H54 (cell line): ENCODE results near the gene WDR70.
"Not testable (repeated sequence)": the region's sequence is repeated elsewhere in the genome, so short reads cannot be mapped to it uniquely, and the experiment has no call there.

ENCODE experiments used
- DNase-seq: peaks from one replicate; pipeline ENCODE4 v3.0.0; 2011; ENCODE audit warnings: low spot score, mixed read lengths; ENCODE audit not compliant: insufficient read length
- FAIRE-seq: peaks from 3 replicates; lab custom pipeline; 2011; peaks lifted over from hg19 to GRCh38; lab: Jason Lieb, UNC
- POLR2A ChIP-seq: IDR thresholded peaks from 2 replicates; pipeline ENCODE4 v1.6.1; 2011; ENCODE audit warnings: low read depth, mild to moderate bottlenecking, low read length

Gene WDR70

GRCh38 chr5:37428044-37428443 lies 48.9 kb downstream of the WDR70 start:
- DNase-seq: no peak
- FAIRE-seq: no peak
- TF ChIP-seq POLR2A: no peak

DNA sequence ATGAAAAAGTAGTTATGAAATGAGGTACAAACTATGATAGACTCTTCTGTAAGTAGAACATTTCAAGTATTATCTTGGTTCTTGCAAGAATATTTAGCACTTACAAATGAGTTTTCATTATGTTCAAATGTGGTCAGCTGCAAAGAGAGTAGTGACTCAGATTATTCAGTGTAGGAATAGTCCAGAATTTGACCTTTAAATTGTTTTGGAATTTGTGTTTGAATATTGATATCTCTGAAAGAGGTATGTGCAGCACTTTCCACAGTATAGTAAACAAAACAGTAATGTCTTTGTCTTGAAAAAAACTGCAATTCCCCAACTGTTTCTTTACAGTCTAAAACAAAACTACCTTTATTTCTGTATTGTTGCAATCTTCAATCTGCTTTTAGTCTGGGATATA lies 56.1 kb downstream of the WDR70 start:
- DNase-seq: no peak
- no peak for TF ChIP-seq POLR2A
- peak; percentile 58 for FAIRE-seq

DNA sequence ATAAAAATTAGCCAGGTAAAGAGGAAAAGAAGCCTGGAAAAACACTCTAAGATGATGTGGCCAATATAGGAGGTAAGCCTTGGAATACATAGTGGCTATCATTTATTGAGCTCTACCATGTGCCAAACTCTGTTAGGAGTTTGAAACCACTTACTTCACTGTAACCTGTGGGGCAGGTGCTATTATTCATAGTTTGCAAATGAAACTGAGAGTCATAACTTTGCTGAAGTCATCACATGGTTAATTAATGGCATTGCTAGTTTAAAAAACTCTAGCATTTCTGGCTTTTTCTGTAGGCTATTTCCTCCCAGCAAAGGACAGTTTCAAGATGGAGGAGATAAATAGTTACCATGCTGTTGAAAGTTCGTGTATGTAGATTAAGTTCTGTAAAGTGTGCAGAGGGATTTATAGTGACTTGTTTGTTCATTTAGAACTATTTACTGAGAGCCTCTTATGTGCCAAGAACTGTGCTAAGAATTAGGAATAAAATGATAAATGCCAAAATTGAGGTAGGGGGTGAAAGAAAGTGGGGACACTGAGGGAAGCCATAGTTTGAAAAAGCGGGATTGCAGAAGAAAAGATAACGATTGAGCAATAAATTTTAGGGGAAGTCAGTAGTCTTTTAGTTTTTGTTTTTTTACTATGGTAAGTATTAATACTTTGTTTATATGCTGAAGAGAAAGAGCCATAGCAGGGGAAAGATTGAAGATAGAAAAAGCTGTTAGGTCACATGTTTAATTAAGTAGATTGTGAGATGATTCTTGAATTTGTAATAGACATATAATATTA lies 57.2 kb downstream of the WDR70 start:
- FAIRE-seq (peak; percentile 80), DNase-seq (no peak)
- no peak for TF ChIP-seq POLR2A

DNA sequence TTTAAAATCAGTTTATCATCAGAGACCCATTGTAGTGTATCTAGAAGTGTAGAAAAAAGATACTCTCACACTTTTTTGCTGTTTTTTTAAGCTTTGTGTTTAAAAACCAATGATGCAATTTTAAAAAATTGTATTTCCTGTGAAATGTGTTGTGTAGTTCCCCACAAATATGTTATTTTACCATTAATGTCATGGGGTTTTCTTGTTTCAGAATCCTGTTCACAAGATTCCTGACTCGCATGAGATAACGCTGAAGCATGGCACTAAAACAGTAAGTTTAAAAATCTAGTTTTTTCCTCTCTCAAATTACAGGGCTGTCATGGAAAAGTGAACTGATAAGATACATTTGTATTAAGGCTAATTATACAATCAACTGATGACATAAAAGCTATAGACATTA lies 58.6 kb downstream of the WDR70 start:
- TF ChIP-seq POLR2A: no peak
- no peak for DNase-seq
- FAIRE-seq: no peak

- DNase-seq, FAIRE-seq: not testable (repeated sequence)
Measured at GRCh38 chr5:37445783-37446182, 66.7 kb downstream of the WDR70 start.

DNA sequence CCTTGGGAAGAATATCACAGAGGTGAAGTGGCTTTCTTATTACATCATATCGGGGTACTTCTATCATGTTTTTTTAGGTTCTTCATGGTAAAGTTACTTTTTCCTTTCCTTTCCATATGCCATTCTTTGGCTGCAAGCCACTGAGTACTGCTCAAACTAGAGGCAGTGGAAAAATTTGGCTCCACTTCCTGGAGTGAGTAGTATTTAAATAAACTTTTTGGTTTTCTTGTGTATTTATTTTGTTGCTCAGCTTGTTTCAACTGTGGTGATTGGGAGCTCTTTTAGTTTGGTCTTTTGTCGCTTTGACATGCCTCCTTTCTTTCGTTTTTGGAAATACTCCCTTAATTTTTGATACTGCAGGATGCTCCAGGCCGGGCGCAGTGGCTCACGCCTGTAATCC lies 69.8 kb downstream of the WDR70 start:
- DNase-seq: no peak
- FAIRE-seq: no peak
- TF ChIP-seq POLR2A: no peak

- FAIRE-seq, DNase-seq: not testable (repeated sequence)
Measured at GRCh38 chr5:37451991-37452390, 72.9 kb downstream of the WDR70 start.

- not testable (repeated sequence) for FAIRE-seq, DNase-seq
Measured at GRCh38 chr5:37453252-37453651, 74.1 kb downstream of the WDR70 start.

GRCh38 chr5:37454402-37455055 lies 75.4 kb downstream of the WDR70 start:
- FAIRE-seq: peak; percentile 92
- not testable (repeated sequence) for DNase-seq

DNA sequence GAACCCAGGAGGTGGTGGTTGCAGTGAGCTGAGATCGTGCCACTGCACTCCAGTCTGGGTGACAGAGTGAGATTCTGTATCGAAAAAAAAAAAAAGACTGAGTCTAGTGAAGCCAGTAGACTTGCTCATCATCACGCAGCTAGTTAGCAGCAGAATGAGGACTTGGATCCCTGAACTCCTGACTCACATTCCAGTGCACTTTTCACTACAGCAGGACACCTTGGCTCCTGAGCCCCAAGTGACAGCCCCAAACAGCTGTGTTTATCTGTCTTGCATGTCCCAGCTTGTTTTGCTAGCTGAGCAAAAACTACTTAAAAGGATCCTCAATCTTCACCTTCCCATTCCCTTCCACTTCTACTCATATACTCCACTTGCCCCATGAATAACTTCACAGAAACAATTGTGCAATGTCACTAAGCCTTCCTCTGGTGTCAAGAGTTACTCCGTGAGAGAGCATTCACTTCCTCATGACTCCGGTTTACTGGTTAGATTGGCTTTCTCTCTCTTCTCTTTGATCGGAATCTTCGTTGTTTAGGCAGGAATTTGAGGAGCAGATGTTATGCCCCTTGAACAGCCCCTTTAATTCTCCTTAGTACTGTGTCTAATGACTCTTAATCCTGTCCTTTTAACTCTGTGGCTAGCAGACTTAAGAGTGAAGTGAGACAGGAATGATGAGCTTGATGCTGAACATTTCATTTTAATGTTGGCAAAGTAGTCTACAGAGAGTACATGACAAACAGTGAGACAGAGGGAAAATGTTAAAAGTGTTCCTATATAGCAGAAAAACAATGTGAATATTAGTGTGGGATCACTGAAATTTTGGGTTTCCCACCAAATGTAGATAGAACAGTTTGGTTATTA lies 84.3 kb downstream of the WDR70 start:
- peak; percentile 43 for FAIRE-seq

GRCh38 chr5:37464581-37464980 lies 85.5 kb downstream of the WDR70 start:
- FAIRE-seq, DNase-seq: not testable (repeated sequence)

More for the DNA sequence above, 84.3 kb downstream of the WDR70 start:
- DNase-seq: not testable (repeated sequence)

DNA sequence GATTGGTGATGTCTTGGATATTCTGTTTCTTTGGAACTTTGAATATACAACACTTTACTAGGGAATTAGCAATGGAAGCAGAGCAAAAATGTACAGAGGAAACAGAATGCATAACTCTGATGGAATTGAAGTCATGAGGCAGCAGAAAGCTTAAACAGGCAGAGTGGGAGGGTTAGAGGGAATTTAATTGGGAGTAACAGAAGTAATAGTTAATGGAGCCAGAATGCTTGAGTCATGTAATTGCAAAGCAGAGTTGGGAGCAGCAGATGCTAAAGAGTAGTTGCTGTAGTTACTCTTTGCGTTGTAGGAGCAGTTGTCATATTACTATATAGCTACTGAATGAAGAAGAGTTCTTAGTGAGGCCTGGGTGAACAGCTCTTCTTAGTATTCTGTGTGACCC lies 90.3 kb downstream of the WDR70 start:
- DNase-seq, FAIRE-seq: not testable (repeated sequence)

- DNase-seq: no peak
- FAIRE-seq: peak; percentile 11
- no peak for TF ChIP-seq POLR2A
Measured at GRCh38 chr5:37471666-37472197, 92.6 kb downstream of the WDR70 start.

DNA sequence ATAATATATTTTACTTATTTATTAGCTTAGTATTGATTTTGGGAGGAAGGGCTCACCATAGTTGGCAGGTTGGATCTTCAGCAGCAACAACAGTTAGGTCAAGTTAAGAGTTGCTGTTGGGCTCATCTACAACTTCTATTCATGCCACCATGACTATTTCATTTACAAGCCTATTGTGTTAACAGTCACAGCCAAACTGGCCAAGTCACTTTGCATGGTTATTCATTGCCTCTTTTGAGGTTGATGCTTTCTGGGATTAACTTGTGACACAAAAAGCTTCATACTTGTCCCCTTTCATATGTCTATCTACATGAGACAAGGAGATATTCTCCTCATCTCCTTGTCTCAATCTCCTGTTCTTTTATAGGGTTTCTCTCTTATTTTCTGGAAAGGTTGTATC lies 98.3 kb downstream of the WDR70 start:
- TF ChIP-seq POLR2A: no peak
- no peak for FAIRE-seq
- DNase-seq: no peak
